GM19468 (cell line): ENCODE measurements around the gene IQCF2.
"Not testable (repeated sequence)": the region's sequence is repeated elsewhere in the genome, so short reads cannot be mapped to it uniquely, and the experiment has no call there.

Experiments used
- ATAC-seq: cut with Tn5 transposase; IDR thresholded peaks from one replicate; pipeline ENCODE4 v1.9.1; 2021; ENCODE audit warnings: mild to moderate bottlenecking, moderate library complexity, moderate number of reproducible peaks; ENCODE audit not compliant: unreplicated experiment; ENCODE audit errors: extremely low read depth

The IQCF2 gene

GRCh38 chr3:51860703-51861665 is at the start of gene IQCF2:
Gene IQCF2, plus strand, starts transcription at chr3:51861615. Its CDS starts 52 bp downstream, at chr3:51861667.
- ATAC-seq: no peak

GRCh38 chr3:51813539-51813938 is 47.9 kb upstream of the IQCF2 start:
- no peak for ATAC-seq

DNA sequence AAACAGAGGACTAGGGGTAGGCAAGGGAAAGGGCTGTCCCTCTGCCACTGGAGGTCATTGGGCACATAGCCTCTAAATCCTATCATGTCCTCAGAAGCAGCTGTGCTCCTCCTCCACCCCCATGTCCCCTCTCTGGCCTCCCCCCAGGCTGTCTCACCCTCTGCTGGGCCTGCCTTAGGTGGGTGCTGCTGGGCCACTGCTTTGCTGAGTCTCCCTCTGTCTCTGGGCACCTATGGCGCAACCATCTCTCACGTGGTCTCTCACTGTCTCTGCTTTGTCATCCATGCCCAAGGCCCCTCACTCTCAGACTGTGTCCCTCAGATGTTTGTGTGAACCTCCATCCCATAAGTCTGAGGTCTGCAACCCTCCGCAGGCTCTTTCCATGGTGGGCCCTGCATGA is 47.4 kb upstream of the IQCF2 start:
- ATAC-seq: no peak

DNA sequence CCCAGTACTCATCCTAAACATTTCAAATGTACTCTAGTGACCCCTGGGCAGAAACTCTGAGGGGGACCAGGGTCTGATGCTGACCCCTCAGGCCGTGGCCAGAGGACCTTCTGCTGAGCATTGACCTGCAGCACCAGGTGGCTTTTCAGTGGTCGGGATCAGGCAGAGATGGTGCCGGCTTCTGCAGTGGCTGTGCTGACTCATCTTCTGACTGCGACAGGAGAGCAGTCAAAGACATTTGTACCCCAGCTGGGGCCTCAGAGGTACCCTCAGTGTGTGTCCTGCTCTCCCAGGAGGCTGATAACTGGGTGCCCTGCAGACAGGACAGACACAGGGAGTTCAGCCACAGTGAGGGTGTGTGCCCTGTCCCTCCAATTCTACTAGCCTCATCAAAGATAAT is 45.8 kb upstream of the IQCF2 start:
- no peak for ATAC-seq

GRCh38 chr3:51816723-51817122 is 44.7 kb upstream of the IQCF2 start:
- no peak for ATAC-seq

DNA sequence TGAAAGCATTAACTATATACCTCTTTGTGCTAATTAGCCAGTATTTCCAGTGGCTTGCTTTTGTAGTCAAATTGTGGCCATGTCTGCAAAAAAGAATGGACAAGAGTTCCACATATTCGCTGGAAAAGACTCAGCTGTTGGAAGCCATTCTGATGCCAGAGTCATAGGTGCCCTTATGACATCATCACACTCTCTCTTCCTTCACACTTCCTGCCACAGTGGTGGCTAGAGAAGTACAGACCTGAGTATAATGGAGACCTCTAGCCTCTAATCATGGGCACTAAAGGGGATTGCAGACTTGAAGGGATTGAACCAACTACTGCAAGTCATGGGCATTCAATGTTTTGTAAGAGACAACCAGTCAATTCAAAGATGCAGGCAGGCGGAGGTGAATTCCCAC is 44.0 kb upstream of the IQCF2 start:
- ATAC-seq: no peak

GRCh38 chr3:51819151-51819550 is 42.3 kb upstream of the IQCF2 start:
- no peak for ATAC-seq

- no peak for ATAC-seq
Observed at GRCh38 chr3:51819709-51820406, 41.6 kb upstream of the IQCF2 start.

- no peak for ATAC-seq
Observed at GRCh38 chr3:51828297-51828696, 33.1 kb upstream of the IQCF2 start.

- ATAC-seq: no peak
Observed at GRCh38 chr3:51830345-51830744, 31.1 kb upstream of the IQCF2 start.

- no peak for ATAC-seq
Observed at GRCh38 chr3:51830836-51831385, 30.5 kb upstream of the IQCF2 start.

DNA sequence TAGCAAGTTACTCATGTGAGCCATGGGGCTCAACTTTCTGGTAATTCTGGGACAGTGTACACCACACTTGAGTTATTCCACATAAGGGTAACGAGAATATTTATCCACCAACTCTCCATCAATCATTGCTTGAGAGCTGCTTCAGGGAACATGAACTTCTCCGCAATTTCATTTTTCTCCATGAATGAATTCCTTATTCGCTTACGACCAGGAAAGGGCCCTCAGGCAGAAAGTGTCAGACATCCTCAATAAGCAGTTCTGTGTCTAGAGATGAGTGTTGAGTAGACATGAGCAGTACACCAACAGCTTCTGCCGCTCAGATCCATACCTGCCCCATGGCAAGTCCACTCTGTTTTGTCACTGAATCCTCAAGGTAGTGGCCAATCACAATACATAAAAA is 24.8 kb upstream of the IQCF2 start:
- ATAC-seq: no peak

DNA sequence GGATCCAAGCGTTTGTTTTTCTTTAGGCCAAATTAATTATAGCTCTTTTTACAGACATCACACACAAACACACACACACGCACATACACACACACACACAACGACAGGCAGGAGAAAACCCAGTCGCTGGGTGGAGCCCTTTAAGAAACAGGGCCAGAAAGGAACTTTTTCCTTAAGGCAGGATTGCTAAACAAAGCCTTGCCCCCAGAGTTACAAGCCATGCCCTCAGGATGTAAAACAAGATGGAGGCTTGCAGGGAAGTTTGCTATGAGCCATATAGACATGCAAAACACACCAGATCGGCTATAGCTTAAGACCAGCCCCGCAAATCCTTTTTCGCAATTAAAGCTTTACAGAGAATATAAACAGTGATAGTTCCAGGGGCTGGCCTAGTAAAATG is 16.3 kb upstream of the IQCF2 start:
- no peak for ATAC-seq

DNA sequence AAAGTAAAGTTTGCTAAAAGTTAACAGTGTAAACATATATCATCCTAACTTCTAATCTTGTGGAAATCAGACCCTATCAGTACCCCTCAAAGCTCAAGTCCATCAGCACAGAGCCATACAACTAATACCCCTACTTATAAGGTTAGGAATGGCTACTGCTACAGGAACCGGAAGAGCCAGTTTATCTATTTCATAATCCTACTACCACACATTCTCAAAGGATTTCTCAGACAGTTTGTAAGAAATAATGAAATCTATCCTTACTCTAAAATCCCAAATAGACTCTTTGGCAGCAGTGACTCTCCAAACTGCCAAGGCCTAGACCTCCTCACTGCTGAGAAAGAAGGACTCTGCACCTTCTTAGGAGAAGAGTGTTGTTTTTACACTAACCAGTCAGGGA is 6.0 kb upstream of the IQCF2 start:
- ATAC-seq: not testable (repeated sequence)

DNA sequence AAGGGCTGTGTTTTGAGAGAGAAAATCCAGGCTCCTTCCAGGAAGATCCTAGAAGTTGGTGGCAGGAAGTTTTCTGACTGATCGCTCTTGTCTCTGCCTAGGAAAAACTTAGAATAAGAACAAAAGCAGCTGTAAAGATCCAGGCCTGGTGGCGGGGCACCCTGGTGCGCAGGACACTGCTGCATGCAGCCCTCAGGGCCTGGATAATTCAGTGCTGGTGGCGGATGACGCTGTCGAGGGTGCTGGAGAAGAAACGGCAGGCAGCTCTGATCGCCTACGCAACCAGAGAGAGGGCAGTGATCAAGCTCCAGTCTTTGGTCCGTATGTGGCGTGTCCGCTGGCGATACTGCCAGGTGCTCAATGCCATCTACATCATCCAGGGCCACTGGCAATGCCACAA is 1.5 kb downstream of the IQCF2 start:
- ATAC-seq: no peak

DNA sequence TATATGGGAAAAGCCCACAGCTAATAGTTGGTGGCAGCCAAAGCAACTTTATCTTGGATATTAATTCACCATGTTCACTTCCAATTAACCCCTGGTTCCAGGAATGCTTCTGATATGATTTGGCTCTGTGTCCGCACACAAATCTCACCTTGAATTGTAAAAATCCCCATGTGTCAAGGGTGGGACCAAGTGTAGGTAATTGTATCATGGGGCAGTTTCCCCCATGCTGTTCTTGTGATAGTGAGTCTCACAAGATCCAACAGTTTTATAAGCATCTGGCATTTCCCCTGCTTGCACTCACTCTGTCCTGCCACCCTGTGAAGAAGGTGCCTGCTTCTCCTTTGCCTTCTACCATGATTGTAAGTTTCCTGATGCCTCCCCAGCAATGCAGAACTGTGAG is 7.5 kb downstream of the IQCF2 start:
- ATAC-seq: not testable (repeated sequence)

- ATAC-seq: no peak
Observed at GRCh38 chr3:51869304-51869703, 7.9 kb downstream of the IQCF2 start.

- ATAC-seq: no peak
Observed at GRCh38 chr3:51873253-51873766, 11.9 kb downstream of the IQCF2 start.

GRCh38 chr3:51873876-51874275 is 12.5 kb downstream of the IQCF2 start:
- no peak for ATAC-seq

- no peak for ATAC-seq
Observed at GRCh38 chr3:51874411-51874810, 13.0 kb downstream of the IQCF2 start.

GRCh38 chr3:51874889-51875288 is 13.5 kb downstream of the IQCF2 start:
- ATAC-seq: no peak
